Measurements from ENCODE around the gene SLAMF1. TPM values are rescaled to one million over a fixed set of nuclear protein-coding genes. Genes with fewer than 3 reads are reported as not detected.

SLAMF1 gene
- total RNA-seq, 1 experiment from 2014 or later, result 2.2 TPM

DNA sequence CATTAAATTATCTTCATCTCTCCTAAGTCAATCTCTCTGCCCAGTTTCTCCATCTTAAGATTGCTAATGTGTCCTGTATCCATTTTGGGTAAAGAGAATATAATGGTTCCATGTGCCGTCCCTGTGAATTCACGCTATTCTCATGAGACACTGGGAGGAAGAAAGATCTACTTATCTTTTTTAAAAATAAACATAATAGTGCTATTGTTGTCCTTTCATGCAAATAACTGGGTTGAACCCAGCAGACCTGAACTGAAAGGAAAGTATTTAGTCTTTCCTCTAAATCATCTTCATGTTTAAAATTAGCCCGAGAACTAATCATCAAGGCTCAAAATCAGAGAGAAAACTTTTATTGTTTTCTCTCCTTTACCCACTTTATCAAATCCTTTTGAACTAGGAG, 22.4 kb downstream of the SLAMF1 start:
- TF ChIP-seq, protein P1, sequence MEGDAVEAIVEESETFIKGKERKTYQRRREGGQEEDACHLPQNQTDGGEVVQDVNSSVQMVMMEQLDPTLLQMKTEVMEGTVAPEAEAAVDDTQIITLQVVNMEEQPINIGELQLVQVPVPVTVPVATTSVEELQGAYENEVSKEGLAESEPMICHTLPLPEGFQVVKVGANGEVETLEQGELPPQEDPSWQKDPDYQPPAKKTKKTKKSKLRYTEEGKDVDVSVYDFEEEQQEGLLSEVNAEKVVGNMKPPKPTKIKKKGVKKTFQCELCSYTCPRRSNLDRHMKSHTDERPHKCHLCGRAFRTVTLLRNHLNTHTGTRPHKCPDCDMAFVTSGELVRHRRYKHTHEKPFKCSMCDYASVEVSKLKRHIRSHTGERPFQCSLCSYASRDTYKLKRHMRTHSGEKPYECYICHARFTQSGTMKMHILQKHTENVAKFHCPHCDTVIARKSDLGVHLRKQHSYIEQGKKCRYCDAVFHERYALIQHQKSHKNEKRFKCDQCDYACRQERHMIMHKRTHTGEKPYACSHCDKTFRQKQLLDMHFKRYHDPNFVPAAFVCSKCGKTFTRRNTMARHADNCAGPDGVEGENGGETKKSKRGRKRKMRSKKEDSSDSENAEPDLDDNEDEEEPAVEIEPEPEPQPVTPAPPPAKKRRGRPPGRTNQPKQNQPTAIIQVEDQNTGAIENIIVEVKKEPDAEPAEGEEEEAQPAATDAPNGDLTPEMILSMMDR (conservative IDR thresholded peaks at IDR 0.05; ENCODE audit: low read depth, low read length), result no peak
- no peak for TF ChIP-seq EZH2 (IDR thresholded peaks at IDR 0.05; ENCODE audit: borderline replicate concordance, low read depth, low read length, poor library complexity, severe bottlenecking)
- CTCF ChIA-PET, result no interaction called here
- Histone ChIP-seq H3K4me3 (ENCODE audit: low read depth, low read length, poor library complexity, severe bottlenecking) (no peak overlapping the region), H3K27me3 (replicated peaks; ENCODE audit: insufficient read depth, low read depth, low read length, poor library complexity) (no peaks in the 10 kb centered on the region), H3K4me1 (ENCODE audit: insufficient read depth, low read length, poor library complexity, severe bottlenecking) (no peaks in the 10 kb centered on the region), H3K27ac (ENCODE audit: low read depth, low read length, poor library complexity, severe bottlenecking) (no peak overlapping the region), H3K36me3 (ENCODE audit: insufficient read depth, low read length, poor library complexity, severe bottlenecking) (no peaks in the 10 kb centered on the region), H3K9me3 (ENCODE audit: low read depth, low read length, poor library complexity, severe bottlenecking) (no peaks in the 10 kb centered on the region)
- no TSS peak for BruUV-seq (replicated peaks)
- intact Hi-C loops (cut with micrococcal nuclease; ENCODE audit: unreplicated experiment), result no loop called here
- no peak for DNase-seq (ENCODE audit: low spot score)
- POLR2A ChIA-PET (ENCODE audit: low non-redundant PET), result no interaction called here

DNA sequence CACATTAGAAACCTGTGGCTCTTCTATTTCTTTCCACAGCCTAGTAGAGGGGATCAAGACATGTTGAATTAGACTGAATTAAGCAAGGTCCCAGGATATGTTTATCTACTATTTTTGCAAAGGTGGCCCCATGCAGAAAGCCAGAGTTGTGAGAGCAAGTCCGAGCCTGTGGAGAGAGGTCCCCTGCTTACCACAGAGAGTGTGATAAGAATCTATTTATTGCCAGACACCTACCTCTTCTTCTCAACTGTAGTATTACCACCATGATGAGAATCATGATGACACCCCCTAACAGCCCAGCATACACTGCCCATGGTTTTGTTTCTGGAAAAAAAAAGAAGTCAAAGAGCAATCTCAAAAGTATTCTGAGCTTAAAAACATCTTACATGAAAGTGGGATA, 23.0 kb downstream of the SLAMF1 start:
- BruUV-seq (replicated peaks), result no TSS peak
- Histone ChIP-seq H3K36me3 (ENCODE audit: insufficient read depth, low read length, poor library complexity, severe bottlenecking) (no peaks in the 10 kb centered on the region), H3K4me1 (ENCODE audit: insufficient read depth, low read length, poor library complexity, severe bottlenecking) (no peaks in the 10 kb centered on the region), H3K4me3 (ENCODE audit: low read depth, low read length, poor library complexity, severe bottlenecking) (no peak overlapping the region), H3K27ac (ENCODE audit: low read depth, low read length, poor library complexity, severe bottlenecking) (no peak overlapping the region), H3K27me3 (replicated peaks; ENCODE audit: insufficient read depth, low read depth, low read length, poor library complexity) (no peaks in the 10 kb centered on the region), H3K9me3 (ENCODE audit: low read depth, low read length, poor library complexity, severe bottlenecking) (no peaks in the 10 kb centered on the region)
- ChIA-PET CTCF (no interaction called here), POLR2A (ENCODE audit: low non-redundant PET) (no interaction called here)
- TF ChIP-seq EZH2 (IDR thresholded peaks at IDR 0.05; ENCODE audit: borderline replicate concordance, low read depth, low read length, poor library complexity, severe bottlenecking), result no peak
- TF ChIP-seq, protein P1 (conservative IDR thresholded peaks at IDR 0.05; ENCODE audit: low read depth, low read length), result no peak
- no peak for DNase-seq (ENCODE audit: low spot score)
- intact Hi-C loops (cut with micrococcal nuclease; ENCODE audit: unreplicated experiment), result no loop called here

DNA sequence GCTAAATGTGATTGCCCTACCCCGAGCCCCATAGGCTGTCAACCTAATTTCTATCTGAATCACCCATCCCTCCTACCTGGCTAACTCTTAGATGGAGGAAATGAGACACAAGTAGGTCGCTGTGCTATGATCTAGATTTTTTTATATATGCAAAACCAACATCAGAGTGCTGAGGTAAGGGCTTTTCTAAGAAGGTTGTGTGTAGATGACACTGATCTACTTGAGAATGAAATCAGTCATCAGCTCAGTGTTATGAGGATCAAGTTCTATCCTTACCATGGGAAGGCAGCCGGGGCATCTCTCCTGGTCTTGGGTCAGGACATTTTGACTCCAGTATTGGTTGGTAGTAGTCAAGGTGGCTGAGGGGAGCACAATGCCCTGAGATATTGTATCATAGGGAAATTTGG, 23.6 kb downstream of the SLAMF1 start:
- Histone ChIP-seq H3K27me3 (replicated peaks; ENCODE audit: insufficient read depth, low read depth, low read length, poor library complexity) (no peaks in the 10 kb centered on the region), H3K9me3 (ENCODE audit: low read depth, low read length, poor library complexity, severe bottlenecking) (no peaks in the 10 kb centered on the region), H3K4me1 (ENCODE audit: insufficient read depth, low read length, poor library complexity, severe bottlenecking) (no peaks in the 10 kb centered on the region), H3K27ac (ENCODE audit: low read depth, low read length, poor library complexity, severe bottlenecking) (no peak overlapping the region), H3K36me3 (ENCODE audit: insufficient read depth, low read length, poor library complexity, severe bottlenecking) (no peaks in the 10 kb centered on the region), H3K4me3 (ENCODE audit: low read depth, low read length, poor library complexity, severe bottlenecking) (no peak overlapping the region)
- intact Hi-C loops (cut with micrococcal nuclease; ENCODE audit: unreplicated experiment), result no loop called here
- no TSS peak for BruUV-seq (replicated peaks)
- no peak for DNase-seq (ENCODE audit: low spot score)
- TF ChIP-seq, protein P1 (conservative IDR thresholded peaks at IDR 0.05; ENCODE audit: low read depth, low read length), result no peak
- no peak for TF ChIP-seq EZH2 (IDR thresholded peaks at IDR 0.05; ENCODE audit: borderline replicate concordance, low read depth, low read length, poor library complexity, severe bottlenecking)
- POLR2A ChIA-PET (ENCODE audit: low non-redundant PET), result no interaction called here
- CTCF ChIA-PET, result no interaction called here

Measured in A673 (cell line).